Loucy (cell line): ENCODE results near the gene MMEL1.

Experiments used
- CTCF ChIP-seq: fragments of 200-600 bp; sonication (generic); conservative IDR thresholded peaks from 2 replicates; pipeline ENCODE4 v1.5.1; 2014; ENCODE audit warnings: mild to moderate bottlenecking, antibody characterized with exemption, low read length
- EZH2phosphoT487 ChIP-seq: fragments of 200-600 bp; IDR thresholded peaks from 2 replicates; pipeline ENCODE4 v1.6.1; 2018; ENCODE audit warnings: antibody characterized with exemption, mild to moderate bottlenecking, moderate library complexity, borderline replicate concordance

- TF ChIP-seq CTCF (no peak), EZH2phosphoT487 (no peak)
Observed at GRCh38 chr1:2614145-2614544, 18.7 kb downstream of the MMEL1 start.
